Lower lobe of right lung (tissue), 2 donors: ENCODE results near the gene ARHGAP28. TPM values are rescaled to one million over a fixed set of nuclear protein-coding genes. Genes with fewer than 3 reads are reported as not detected.

Experiments
- ATAC-seq, 2 donors: fragments of 200-7000 bp; cut with Tn5 transposase; one replicate each; pipeline ENCODE4 v1.9.1; 2020 to 2022; ENCODE audit warnings: mild to moderate bottlenecking in 2 of 2, moderate library complexity in 2 of 2
- DNase-seq: peaks from one replicate; pipeline ENCODE4 v3.0.0-alpha.2; 2020
- H3K27ac ChIP-seq: fragments of 200-600 bp; one replicate; pipeline ENCODE4 v1.8.0; 2022
- H3K27me3 ChIP-seq: fragments of 200-600 bp; one replicate; pipeline ENCODE4 v1.8.0; 2022; ENCODE audit warnings: low read depth
- H3K36me3 ChIP-seq: fragments of 200-600 bp; one replicate; pipeline ENCODE4 v1.8.0; 2022; ENCODE audit warnings: mild to moderate bottlenecking
- H3K4me1 ChIP-seq: fragments of 200-600 bp; one replicate; pipeline ENCODE4 v1.8.0; 2022
- H3K4me3 ChIP-seq: fragments of 200-600 bp; one replicate; pipeline ENCODE4 v1.8.0; 2022; ENCODE audit warnings: mild to moderate bottlenecking
- H3K9me3 ChIP-seq: fragments of 200-600 bp; one replicate; pipeline ENCODE4 v1.8.0; 2022
- CTCF ChIP-seq: fragments of 200-600 bp; IDR thresholded peaks from one replicate; pipeline ENCODE4 v1.8.0; 2022; ENCODE audit warnings: antibody characterized with exemption, mild to moderate bottlenecking
- intact Hi-C: fragments of 100-400 bp; cut with DNase I; formaldehyde crosslinking; loops from one replicate; pipeline ENCODE4 v1.11.0; 2022
- total RNA-seq: library from RNA; stranded (reverse); fragmentation: NEBNext Ultra II Directional; extraction: Animal tissue kit (Norgen Biotek cat#: 25700); gene quantifications from one replicate; pipeline ENCODE4 v1.2.1, GENCODE V29; 2021
- donor health status: DM: no; HTN: yes; CAD: no; lungs with severe emphysema.

Gene ARHGAP28
- total RNA-seq, 1 donor from 2014 or later, result 13.1 TPM

GRCh38 chr18:6961331-6961730, 231.8 kb downstream of the ARHGAP28 start:
- Histone ChIP-seq H3K27me3 (no peaks in the 10 kb centered on the region), H3K4me1 (no peaks in the 10 kb centered on the region), H3K36me3 (no peaks in the 10 kb centered on the region), H3K4me3 (no peak overlapping the region), H3K27ac (no peak overlapping the region), H3K9me3 (no peaks in the 10 kb centered on the region)
- intact Hi-C loops, result no loop called here
- TF ChIP-seq CTCF, result no peak
- DNase-seq, result no peak
- no peak for ATAC-seq

GRCh38 chr18:6962571-6963451, 233.3 kb downstream of the ARHGAP28 start:
- intact Hi-C loops, result no loop called here
- no peak overlapping the region for H3K4me3 ChIP-seq
- TF ChIP-seq CTCF, result no peak
- no peak for DNase-seq
- no peaks in the 10 kb centered on the region for H3K4me1 ChIP-seq
- no peak overlapping the region for H3K27ac ChIP-seq
- no peaks in the 10 kb centered on the region for H3K36me3 ChIP-seq
- no peak for ATAC-seq
- H3K9me3 ChIP-seq, result no peaks in the 10 kb centered on the region
- H3K27me3 ChIP-seq, result no peaks in the 10 kb centered on the region

- no peak overlapping the region for H3K27ac ChIP-seq
- intact Hi-C loops, result no loop called here
- no peak for DNase-seq
- no peak for TF ChIP-seq CTCF
- H3K27me3 ChIP-seq, result no peaks in the 10 kb centered on the region
- H3K4me1 ChIP-seq, result no peaks in the 10 kb centered on the region
- H3K4me3 ChIP-seq, result no peak overlapping the region
- ATAC-seq, result no peak
- no peaks in the 10 kb centered on the region for H3K36me3 ChIP-seq
- H3K9me3 ChIP-seq, result no peaks in the 10 kb centered on the region
Observed at GRCh38 chr18:6963452-6964097, 234.1 kb downstream of the ARHGAP28 start.
